ENCODE measurements around the gene MACROD1. TPM values are rescaled to one million over a fixed set of nuclear protein-coding genes. Genes with fewer than 3 reads are reported as not detected.

The MACROD1 gene
- total RNA-seq, 1 donor from 2014 or later, result 4.1 TPM

DNA sequence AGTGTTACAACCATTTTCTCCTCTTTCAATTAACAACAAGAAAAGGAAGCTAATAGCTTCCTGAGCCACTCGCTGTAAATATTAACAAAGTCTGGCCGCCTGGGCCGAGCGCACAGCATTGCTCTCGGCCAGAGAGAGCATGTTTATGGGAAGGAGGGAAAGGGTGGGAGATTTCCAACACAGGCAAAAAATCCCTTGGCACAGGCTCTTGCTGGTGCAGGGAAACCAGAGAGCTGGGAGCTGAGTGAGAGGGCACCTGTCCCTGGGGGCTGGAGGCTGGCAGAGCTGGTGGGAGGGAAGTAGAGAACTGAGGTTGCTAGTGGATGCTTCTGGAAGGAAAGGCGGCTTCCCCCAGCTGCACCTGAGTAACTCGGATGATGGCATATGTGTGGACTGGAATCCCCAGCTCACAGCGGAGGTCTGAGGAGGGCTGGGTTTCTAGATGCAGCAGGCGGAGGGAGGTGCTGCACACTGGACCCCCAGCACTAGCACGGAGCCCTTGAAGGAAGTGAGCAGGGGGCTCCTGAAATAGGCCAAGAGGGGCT, 70.6 kb downstream of the MACROD1 start:
- Mint-ChIP-seq H3K27ac (ENCODE audit: unreplicated experiment) (no peak overlapping the region), H3K4me3 (ENCODE audit: unreplicated experiment) (no peak overlapping the region), H3K36me3 (ENCODE audit: low read depth, unreplicated experiment) (no peaks in the 10 kb centered on the region), H3K4me1 (ENCODE audit: unreplicated experiment) (peaks cover 12% of the 10 kb centered on the region), H3K27me3 (ENCODE audit: unreplicated experiment) (peaks cover 10% of the 10 kb centered on the region), H3K9me3 (ENCODE audit: unreplicated experiment) (no peaks in the 10 kb centered on the region)
- no peak for TF ChIP-seq CTCF (IDR thresholded peaks at IDR 0.05; ENCODE audit: unreplicated experiment)
- DNase-seq (ENCODE audit: low spot score), result no peak

DNA sequence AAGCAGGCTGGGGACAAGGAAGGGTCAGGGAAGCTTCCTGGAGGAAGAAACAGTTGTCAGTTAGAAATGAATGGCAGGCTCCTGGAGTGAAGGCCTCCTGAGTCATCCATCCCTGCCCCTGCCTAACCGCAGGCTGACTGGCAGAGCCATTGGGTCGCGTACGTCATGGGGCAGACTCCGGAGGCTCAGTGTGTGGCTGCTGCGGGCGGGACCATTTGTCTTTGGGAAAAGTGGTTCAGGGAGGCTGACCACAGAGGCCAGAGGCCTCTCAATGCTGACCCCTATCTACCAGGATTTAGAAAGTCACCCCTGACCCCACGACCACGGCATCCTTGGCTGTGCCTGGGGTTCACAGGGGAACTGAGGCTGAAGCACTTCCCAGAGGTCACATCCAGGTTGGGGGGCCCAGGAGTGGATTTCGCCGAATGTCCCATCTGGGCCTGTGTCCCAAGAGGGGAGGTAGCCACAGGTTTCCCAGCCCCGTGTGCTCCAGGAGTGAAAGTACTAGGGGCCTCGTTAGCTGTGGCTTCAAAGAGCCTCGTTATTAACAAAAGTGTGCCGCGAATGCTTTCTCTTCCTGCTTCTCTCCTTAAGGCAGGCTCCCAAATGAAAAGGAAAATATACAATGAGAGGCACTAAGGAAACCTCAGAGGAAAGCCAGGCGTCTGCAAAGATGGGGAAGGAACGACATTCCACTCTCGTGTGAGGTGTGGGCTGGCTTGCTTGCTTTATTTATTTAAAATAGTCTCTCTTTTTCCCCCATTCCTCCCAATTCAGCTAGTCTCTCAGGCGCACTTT, 71.3 kb downstream of the MACROD1 start:
- H3K27ac Mint-ChIP-seq (ENCODE audit: unreplicated experiment), result no peak overlapping the region
- DNase-seq (ENCODE audit: low spot score), result no peak
- H3K4me3 Mint-ChIP-seq (ENCODE audit: unreplicated experiment), result no peak overlapping the region
- H3K9me3 Mint-ChIP-seq (ENCODE audit: unreplicated experiment), result no peaks in the 10 kb centered on the region
- H3K4me1 Mint-ChIP-seq (ENCODE audit: unreplicated experiment), result peaks cover 12% of the 10 kb centered on the region
- H3K36me3 Mint-ChIP-seq (ENCODE audit: low read depth, unreplicated experiment), result no peaks in the 10 kb centered on the region
- no peak for TF ChIP-seq CTCF (IDR thresholded peaks at IDR 0.05; ENCODE audit: unreplicated experiment)
- peaks cover 10% of the 10 kb centered on the region for H3K27me3 Mint-ChIP-seq (ENCODE audit: unreplicated experiment)

DNA sequence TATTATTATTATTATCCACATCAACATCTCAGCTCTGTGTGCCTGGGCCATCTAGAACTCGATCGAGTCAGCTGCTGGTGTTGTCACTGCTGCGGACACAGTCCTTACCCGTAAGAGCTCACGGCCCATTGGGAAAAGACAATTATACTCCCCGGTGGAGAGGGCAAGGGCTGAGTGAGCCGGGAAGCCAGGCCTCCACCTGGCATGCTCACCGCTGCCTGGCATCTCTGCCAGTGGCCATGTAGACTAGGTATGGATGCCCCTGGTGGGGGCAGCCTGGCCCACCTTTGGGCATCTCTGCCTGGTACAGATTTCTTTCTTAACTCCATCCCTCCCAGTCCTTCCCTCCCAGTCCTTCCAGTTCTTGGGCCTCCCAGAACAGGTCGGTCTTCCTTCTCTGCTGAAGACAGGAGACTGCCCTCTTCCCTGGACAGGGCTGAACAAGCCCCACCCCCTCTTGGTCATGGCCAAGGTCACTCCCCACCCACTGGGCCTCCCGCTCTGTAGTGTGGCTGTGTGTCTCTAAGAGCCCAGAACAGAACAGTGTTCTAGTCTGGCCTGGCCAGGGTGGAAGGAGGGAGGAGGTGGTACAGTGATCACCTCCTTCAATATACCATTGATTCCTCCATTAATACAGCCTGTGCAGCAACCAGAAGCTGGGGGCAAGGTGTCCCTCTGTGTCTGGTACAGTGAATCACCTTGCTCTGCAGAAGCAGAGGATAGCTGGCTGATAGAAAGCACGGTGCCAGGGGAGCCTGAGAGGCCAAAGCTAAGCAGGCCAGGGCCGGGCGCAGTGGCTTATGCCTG, 72.5 kb downstream of the MACROD1 start:
- H3K4me3 Mint-ChIP-seq (ENCODE audit: unreplicated experiment), result no peak overlapping the region
- peaks cover 12% of the 10 kb centered on the region for H3K4me1 Mint-ChIP-seq (ENCODE audit: unreplicated experiment)
- no peaks in the 10 kb centered on the region for H3K36me3 Mint-ChIP-seq (ENCODE audit: low read depth, unreplicated experiment)
- no peak for DNase-seq (ENCODE audit: low spot score)
- TF ChIP-seq CTCF (IDR thresholded peaks at IDR 0.05; ENCODE audit: unreplicated experiment), result no peak
- no peaks in the 10 kb centered on the region for H3K9me3 Mint-ChIP-seq (ENCODE audit: unreplicated experiment)
- no peak overlapping the region for H3K27ac Mint-ChIP-seq (ENCODE audit: unreplicated experiment)
- peaks cover 4% of the 10 kb centered on the region for H3K27me3 Mint-ChIP-seq (ENCODE audit: unreplicated experiment)

DNA sequence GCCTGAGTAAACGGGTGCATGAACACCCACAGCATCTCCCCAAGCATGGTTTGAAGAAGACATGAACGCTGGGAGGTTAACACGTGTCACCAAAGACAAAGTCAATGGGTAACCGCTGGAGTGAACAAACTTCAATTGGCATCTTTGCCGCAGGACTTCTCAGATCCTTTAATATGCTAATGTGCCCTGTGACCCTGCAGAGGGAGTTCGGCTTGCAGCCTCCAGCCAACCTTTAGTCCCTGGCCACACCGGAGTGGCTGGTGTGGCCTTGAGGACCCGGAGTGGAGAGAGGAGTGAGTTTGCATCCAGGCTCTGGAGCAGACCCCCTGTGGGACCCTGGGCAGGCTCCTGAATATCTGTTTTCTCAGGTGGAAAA, 73.2 kb downstream of the MACROD1 start:
- Mint-ChIP-seq H3K36me3 (ENCODE audit: low read depth, unreplicated experiment) (no peaks in the 10 kb centered on the region), H3K4me3 (ENCODE audit: unreplicated experiment) (no peak overlapping the region), H3K4me1 (ENCODE audit: unreplicated experiment) (peaks cover 12% of the 10 kb centered on the region), H3K27ac (ENCODE audit: unreplicated experiment) (no peak overlapping the region), H3K9me3 (ENCODE audit: unreplicated experiment) (no peaks in the 10 kb centered on the region), H3K27me3 (ENCODE audit: unreplicated experiment) (no peaks in the 10 kb centered on the region)
- no peak for DNase-seq (ENCODE audit: low spot score)
- no peak for TF ChIP-seq CTCF (IDR thresholded peaks at IDR 0.05; ENCODE audit: unreplicated experiment)
